Endometrial microvascular endothelial cells (primary cell): ENCODE results near the gene TRAM2. TPM values are rescaled to one million over a fixed set of nuclear protein-coding genes. Genes with fewer than 3 reads are reported as not detected.

Experiments used
- in situ Hi-C: cut with HindIII; loops from 2 replicates; pipeline ENCODE4 v1.10.0; 2017; ENCODE audit warnings: low sequenced_read_pairs, low pct_unique_long_range_greater_than_20kb; ENCODE audit errors: inconsistent ontology term
- total RNA-seq: library from RNA; depleted of rRNA; stranded (reverse); fragments of >200 nt; gene quantifications from one replicate; pipeline ENCODE4 v1.2.3, GENCODE V29; 2015; ENCODE audit errors: inconsistent ontology term

TRAM2 gene
- total RNA-seq, 1 donor from 2014 or later = 107 TPM

GRCh38 chr6:52574709-52575501 lies 2.0 kb downstream of the TRAM2 start:
- in situ Hi-C loops = loop anchor here (10.0 kb wide), 1 partner anchor 150 kb away; the partner anchor contains the start of gene EFHC1

DNA sequence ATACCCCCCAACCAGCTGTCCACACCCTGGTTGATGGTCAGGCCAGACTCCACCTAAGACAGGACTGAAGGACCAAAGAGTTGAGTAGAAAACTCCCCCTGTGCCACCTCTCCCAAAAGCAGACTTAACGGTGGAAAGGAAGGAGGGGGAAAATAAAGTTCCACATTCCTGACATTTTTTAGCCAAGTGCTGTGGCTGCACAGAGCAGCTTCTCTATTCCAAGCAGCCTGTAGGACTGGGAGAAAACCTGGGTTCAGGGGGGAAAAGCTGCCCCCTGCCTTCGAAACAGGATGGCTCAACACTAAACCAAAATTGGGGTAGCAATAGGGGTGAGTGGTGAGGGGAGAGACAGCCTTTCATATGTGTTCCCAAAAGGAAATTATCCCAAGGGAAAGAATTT lies 3.6 kb downstream of the TRAM2 start:
- in situ Hi-C loops = loop anchor here (10.0 kb wide), 1 partner anchor 148 kb away; the partner anchor contains the start of gene EFHC1

GRCh38 chr6:52572536-52572935 lies 4.3 kb downstream of the TRAM2 start:
- in situ Hi-C loops = loop anchor here (10.0 kb wide), 1 partner anchor 148 kb away; the partner anchor contains the start of gene EFHC1

- in situ Hi-C loops = loop anchor here (10.0 kb wide), 1 partner anchor 146 kb away; the partner anchor contains the start of gene EFHC1
Observed at GRCh38 chr6:52571099-52571755, 5.6 kb downstream of the TRAM2 start.

DNA sequence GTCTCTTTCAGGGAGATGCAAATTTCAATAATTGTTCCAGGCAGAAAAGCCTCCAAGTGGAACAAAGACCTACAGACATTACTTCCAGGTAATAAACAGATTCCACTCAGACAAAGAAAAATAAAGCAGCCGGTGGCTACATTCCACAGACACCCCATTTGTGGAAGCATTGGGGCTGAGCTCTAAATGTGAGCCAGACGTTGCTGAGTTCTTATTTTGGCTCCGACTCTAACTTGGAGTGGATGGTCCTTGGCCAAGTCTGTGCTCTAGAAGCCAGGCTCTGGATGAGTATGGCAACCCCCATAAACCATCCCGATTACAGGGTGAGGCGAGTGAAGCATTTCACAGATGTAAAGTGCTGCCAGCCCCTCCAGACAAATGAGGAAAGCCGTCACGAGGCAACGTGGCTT lies 6.6 kb downstream of the TRAM2 start:
- in situ Hi-C loops = loop anchor here (10.0 kb wide), 1 partner anchor 145 kb away; the partner anchor contains the start of gene EFHC1

DNA sequence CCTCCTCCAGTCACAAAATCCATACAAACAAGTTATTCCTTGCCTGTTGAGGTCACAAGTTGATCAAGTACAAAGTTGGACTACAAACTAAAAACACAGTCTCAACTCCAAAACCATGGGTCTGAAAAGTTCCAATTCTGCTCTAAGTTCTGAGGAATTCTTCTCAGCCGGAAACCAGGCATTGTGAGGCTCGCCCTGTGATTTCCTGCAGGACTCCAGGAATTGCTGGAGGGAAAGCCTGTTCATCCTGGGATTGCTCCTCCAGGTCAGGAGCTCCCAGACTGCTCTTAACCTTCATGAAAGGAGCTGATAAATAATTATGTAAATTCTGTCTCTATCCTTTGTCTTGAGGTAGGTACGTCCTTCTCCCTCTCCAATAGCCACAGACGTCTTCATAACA lies 8.5 kb downstream of the TRAM2 start:
- in situ Hi-C loops = no loop called here

DNA sequence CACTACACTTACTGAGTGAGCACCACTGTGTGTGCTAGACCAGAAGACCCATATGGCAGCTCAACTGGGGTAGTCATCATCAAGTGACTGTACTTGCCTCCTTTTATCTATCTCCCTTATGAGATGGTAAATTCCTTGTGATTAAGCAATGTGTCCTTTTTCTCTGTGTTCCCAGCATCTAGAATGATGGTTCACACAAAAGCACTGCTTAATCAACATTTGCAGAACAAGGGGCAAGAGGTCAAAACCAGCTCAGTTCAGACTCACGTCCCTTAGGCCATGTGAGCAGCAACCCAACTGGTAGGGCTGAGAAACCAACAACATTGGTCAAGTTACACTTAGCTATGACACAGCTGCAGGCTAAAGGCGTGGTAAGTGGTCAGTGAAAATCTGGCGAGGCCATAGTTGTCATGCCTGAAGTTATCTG lies 10.0 kb downstream of the TRAM2 start:
- in situ Hi-C loops = no loop called here

DNA sequence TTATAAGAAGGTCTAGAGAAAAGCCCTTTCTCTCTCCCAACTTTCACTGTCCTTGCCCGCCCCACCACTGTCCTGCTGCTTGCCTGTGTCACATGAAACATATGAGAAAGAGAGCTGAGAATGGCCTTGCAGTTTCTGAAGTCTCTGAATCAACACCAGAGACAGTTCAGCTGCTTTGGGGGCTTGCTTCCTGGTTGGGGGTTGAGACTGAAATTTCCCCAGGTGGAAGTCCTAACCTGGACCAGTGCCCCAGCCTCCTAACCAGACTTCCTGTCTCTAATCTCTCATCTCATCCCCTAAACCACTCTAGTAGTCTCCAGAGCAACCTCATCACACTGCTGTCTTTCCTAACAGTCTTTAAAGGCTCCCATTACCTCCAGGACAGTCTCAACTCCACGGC lies 10.7 kb downstream of the TRAM2 start:
- in situ Hi-C loops = no loop called here

GRCh38 chr6:52564856-52565255 lies 12.0 kb downstream of the TRAM2 start:
- in situ Hi-C loops = no loop called here

DNA sequence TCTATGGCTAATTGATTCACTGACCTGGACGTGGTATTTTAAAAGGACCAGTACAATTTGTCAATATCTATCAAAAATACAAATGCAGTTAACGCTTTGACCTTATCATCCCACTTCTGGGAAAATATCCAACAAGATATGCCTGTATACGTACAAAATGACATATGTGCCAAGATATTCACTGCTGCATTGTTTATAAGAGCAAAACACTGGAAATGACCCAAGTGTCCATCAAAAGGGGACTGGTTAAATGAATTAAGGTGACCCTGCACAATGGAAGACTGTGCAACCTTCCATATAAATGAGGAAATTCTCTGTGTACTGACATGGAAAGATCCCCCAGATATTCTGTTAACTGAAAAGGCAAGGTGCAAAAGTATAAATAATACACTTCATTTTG lies 13.9 kb downstream of the TRAM2 start:
- in situ Hi-C loops = no loop called here

- in situ Hi-C loops = no loop called here
Observed at GRCh38 chr6:52560462-52560861, 16.4 kb downstream of the TRAM2 start.

DNA sequence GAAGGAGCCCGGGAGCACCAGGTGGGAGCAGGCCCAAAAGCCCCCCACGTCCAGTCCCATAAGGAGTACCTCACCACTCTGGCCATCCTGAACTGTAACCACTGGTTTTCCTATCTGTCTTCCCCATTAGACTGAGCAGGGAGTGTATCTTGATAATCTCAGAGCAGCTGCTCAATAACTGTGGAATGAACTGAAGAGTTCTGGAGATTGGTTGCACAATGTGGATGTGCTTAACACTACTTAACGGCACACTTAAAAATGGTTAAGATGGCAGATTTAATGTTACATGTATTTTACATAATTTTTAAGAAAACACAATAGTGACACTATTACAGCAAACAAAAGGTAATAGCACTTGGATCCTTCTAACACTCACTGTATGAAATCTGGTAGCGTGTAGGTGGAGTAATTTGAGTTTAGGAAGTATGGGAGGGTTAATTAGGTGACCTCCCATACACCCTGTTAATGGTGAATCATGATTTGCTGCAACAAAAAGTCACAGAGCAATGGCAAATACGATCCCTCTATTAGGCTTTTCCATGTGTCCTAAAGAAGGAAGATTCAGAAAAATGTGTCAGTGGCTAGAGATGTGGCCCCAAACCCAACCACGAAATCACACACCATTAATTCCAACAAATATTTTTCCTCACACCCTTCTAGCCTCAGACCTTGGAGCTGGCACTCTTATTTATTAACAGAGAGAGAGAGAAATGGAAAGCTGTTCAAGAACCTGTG lies 18.4 kb downstream of the TRAM2 start:
- in situ Hi-C loops = no loop called here

DNA sequence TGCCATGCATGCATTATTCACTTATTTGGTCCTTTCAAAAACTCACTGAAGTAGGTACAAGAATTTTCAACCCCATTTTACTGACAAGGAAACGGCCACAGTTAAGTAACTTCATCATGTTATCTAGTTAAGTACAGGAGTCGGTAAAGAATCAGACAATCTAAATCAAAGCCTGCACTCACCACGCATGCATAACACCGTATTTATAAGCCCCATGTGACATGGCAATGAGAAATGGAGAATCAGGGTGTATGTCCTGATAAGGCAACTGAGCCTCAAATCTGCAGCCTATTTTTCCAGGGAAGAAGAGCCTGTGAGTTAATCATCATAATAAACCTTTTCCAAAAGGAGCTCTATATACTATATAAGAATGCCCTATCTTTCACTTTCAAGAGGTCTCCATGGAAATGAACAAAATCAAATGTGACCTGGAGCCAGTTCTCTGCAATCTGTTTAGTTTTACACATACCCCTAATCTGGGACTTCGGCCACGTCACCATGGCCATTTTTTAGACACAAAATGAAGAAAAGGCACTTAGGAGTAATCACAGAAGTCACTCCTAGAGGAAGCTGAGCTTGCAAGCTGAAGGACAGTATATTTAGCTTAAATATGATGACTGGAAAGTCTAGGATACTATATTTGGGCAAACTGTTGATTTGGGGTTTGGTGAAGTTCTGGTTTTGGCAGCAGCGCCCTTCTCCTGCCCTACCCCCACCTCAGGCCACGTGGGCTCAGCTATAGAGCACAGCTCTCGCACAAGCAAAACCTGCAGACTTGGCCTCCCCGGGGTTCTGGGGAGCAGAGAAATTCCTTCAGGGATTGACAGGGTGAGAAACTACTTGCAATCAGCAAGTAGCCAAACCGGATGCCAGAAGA lies 19.2 kb downstream of the TRAM2 start:
- in situ Hi-C loops = no loop called here

- in situ Hi-C loops = no loop called here
Observed at GRCh38 chr6:52555518-52556233, 21.2 kb downstream of the TRAM2 start.

DNA sequence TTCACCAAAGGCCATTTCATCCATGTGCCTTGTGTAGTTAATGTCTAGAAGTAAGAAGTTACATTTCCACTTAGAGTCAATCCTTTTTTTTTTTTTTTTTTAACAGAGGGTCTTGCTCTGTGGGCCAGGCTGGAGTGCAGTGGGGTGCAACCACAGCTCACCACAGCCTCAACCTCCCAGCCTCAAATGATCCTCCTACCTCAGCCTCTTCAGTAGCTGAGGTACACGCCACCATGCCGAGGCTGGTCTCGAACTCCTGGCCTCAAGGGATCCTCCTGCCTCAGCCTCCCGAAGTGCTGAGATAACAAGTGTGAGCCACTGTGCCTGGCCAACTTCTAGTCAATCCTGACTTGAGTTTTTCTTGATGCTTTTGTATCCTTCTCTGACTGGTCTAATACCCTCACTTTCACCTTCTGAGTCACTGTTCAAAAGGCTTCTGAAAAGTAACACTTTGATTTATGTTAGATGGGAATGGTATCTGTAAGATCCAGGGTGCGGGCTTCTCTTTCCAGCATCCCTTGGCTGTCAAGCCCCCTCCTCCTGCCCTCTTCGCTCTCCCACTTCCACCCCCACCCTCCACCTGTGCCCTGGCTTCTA lies 22.1 kb downstream of the TRAM2 start:
- in situ Hi-C loops = no loop called here

- in situ Hi-C loops = no loop called here
Observed at GRCh38 chr6:52553719-52554118, 23.1 kb downstream of the TRAM2 start.

GRCh38 chr6:52553158-52553557 lies 23.7 kb downstream of the TRAM2 start:
- in situ Hi-C loops = no loop called here

DNA sequence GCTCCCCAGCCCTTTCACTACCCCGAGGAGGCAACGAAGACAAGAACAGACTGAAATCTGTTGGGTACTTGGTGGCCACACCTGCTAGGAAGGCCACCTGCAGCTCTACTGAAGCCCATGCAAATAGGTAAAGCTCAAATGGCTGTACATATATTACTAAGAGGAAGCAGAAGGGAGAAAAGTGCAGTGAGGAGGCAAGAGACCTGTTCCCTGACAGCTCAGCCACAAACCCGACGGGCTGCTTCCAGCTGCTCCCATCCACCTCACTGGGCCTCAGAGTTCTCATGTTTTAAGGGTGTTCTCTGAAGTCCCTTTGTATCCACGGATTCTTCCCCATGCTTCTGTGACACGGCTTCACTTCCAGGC lies 24.6 kb downstream of the TRAM2 start:
- in situ Hi-C loops = no loop called here
